NCI-H2196 treated with DMSO at 0.1 percent for 48 hours (cell line): Measurements from ENCODE around the gene ZNF284.
A peak's percentile ranks its signal among the peaks of the same experiment; 100 is the strongest.

ENCODE experiments used
- DNase-seq: peaks from one replicate; lab custom pipeline; 2025; ENCODE audit not compliant: unreplicated experiment; lab: John Stamatoyannopoulos, UW

Gene ZNF284

DNA sequence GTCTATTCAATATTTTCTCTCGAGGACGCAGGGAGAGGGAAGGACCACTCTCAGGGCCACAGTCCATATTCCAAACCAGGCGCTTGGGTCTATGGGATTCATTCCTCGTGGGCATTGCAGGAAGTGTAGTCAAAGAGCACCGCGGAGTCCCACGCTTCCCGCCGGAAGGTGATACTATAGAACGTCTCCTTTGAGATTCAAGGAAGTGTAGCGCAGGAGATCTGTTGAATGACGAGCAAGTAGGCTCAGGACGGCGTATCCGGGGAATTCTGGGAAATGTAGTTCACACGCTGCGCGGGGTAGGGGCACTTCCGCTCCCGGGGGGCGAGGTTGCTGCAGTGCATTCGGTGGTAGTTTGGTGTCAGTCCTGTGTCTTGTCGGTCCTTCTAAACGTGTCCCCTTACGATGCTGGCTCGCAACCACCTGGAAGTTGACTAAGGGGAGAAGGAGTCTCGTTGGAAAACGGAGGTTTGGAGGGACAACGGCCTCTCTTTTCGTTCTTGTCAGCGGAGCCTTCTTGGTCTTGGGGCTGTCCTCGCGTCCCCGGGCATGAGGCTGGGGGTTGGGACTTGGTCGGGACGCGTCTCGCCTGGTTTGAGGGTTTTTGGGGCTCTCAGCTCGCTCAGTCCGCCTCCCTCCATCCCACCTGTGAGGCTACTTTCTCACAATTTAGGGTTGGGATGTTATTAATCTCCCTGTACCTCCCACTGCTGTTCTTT, at the start of gene ZNF284:
Gene ZNF284, plus strand, starts transcription at position 336 of the 719 bp plus-strand sequence. CDS start 4,231 bp downstream, outside the sequence.
- DNase-seq: peak; percentile 88

DNA sequence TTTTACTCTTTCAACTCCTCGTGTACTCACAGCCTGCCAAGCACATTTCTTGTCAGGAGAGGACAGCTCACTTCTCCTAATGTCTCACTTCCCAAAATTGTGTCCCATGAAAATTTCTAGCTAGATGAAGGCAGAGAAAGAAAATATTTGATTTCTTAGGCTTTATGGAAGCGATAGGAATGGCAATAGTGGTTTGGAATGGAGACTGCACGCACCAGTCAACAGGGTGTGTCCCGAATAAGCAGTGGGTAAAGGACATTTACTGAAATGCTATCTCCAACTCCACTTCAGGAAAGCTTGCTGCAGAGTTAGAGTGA, 47.1 kb upstream of the ZNF284 start:
- DNase-seq: no peak

DNA sequence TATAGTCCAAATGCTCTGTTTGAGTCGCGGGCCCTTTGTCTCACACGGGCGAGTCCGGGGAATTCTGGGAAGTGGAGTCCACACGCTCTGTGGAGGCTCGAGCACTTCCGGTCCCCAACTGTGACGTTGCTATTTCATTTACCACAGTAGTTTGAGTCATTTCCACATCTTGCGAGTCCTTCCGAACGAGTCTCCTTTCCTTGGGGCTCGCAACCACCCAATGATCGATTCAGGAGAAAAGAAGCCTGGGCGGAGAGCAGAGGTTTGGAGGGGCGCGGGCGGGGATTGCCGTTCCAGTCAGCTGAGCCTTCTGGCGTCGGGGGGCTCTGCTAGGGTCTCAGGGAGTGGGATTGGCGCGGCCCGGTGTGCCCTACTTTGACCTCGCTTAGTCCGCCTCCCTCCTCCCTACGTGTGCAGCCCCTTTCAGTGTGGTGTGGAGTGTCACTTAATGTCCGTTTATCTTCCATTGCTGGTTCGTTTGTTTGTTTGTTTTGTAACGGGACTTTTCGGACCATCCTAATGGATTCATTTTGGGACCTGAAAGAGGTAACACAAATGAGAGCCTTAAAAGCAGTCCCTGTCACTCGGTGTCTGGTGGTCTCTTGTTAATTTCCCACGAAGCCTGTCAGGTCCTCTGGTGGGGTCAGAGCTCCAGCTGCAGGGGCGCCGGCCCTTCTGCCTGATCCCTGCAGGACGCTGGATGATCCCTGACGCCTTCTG, 46.6 kb upstream of the ZNF284 start, which contains the start of gene ZNF222:
Gene ZNF222, plus strand, starts transcription at position 163 of the 720 bp plus-strand sequence. Its CDS starts 58 bp downstream, at position 221.
- DNase-seq: peak; percentile 45

DNA sequence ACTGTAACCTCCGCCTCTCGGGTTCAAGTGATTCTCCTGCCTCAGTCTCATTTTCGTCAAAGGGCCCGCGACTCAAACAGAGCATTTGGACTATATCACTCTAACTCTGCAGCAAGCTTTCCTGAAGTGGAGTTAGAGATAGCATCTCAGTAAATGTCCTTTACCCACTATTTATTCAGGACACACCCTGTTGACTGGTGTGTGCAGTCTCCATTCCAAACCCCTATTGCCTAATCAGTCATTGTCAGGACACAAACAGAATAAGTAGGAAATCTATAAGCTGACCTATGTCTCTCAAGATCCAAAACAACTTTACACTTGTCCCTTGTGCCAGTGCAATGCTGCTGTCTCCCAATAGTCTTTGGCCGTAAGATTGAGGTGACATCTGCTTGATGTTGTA, 45.3 kb upstream of the ZNF284 start:
- no peak for DNase-seq

DNA sequence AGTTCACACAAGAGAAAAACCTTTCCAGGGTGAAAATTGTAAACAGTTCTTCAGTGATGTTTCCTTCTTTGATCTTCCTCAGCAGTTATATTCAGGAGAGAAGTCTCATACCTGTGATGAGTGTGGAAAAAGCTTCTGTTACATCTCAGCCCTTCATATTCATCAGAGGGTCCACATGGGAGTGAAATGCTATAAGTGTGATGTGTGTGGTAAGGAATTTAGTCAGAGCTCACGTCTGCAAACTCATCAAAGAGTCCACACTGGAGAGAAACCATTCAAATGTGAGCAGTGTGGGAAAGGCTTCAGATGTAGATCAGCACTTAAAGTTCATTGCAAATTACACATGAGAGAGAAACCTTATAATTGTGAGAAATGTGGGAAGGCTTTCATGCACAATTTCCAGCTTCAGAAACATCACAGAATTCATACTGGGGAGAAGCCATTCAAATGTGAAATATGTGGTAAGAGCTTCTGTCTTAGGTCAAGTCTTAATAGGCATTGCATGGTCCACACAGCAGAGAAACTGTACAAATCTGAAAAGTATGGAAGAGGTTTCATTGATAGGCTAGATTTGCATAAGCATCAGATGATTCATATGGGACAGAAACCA, 39.9 kb upstream of the ZNF284 start:
- DNase-seq: no peak

DNA sequence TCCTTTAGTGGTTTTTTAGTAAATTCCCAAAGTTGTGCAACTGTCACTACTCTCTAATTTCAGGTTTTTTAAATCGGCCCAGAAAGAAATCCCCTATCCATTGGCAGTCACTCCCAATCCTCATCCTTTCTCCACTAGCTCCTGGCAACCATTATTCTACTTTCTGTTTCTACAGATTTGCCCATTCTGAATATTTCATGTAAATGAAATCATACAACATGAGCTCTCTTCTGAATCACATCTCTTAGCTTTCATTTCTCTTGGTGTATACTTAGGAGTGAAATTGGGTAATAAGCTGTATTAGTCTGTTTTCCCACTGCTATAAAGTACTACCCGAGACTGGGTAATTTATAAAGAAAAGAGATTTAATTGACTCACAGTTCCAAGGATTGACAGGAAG, 29.8 kb upstream of the ZNF284 start:
- DNase-seq: no peak

DNA sequence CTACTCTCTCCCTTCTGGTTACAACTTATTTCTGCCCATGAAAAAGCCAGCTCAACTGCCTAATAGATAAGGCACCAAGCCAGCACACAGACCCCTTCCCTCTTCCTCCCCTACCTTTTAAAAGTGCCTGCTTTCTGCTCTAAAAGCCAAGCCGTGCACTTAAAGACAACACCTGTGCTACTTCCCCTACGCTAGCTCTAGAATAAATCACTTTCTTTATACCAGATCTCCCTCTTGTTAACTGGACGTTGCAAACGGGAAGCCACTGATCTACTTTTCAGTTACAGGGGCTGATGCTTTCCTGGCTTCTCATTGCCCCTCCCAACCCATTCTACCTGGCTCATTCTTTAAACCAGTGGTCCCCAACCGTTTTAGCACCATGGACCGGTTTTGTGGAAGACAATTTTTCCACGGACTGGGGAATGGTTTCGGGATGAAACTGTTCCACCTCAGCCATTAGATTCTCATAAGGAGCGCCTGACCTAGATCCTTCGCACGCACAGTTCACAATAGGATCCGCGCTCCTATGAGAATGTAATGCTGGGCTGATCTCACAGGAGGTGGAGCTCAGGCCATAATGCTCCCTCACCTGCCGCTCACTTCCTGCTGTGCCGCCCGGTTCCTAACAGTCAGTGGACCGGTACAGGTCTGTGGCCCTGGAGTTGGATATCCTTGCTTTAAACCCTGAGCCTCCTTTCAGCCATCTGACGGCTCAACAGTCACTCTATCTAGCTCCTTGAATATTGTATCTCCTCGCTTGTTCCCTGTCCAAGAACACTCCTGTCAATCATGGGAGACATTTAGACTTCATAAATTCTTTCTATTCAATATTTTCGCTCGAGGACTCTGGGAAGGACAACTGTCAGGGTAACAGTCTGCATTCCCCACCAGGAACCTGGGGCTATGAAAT, 21.0 kb upstream of the ZNF284 start:
- DNase-seq: peak; percentile 72

DNA sequence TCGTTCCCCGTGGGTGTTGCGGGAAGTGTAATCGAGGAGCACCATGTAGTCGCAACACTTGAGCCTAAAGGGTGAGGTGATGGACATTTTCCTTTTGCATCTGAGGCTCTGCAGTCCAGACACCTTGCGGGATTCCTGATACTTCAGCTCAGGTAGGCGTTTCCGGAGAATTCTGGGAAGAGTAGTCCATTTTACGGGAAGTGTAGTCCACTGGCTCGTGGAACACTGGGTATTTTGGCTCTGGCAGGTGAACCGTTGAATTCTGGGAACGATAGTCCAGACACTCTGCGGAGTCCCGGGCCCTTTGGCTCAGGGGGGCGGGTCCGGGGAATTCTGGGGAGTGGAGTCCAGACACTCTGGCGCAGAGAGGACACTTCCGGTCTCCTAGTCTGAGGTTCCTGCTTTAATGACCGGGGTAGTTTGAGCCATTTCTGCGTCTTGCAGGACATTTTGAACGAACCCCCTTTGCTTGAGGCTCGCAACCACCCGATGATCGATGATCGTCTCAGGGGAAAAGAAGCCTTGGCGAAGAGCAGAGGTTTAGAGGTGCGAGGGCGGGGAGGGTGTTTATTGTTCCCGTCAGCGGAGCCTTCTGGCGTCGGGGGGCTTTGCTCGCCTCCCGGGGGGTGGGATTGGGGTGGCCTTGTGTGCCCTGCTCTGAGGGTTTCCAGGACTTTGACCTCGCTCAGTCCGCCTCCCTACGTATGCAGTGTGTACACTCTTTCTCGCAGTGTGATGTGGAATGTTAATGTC, 20.1 kb upstream of the ZNF284 start, which contains the start of gene ZNF223:
Gene ZNF223, plus strand, starts transcription at position 387 of the 753 bp plus-strand sequence. CDS start 3,141 bp downstream, outside the sequence.
- DNase-seq: peak; percentile 96

DNA sequence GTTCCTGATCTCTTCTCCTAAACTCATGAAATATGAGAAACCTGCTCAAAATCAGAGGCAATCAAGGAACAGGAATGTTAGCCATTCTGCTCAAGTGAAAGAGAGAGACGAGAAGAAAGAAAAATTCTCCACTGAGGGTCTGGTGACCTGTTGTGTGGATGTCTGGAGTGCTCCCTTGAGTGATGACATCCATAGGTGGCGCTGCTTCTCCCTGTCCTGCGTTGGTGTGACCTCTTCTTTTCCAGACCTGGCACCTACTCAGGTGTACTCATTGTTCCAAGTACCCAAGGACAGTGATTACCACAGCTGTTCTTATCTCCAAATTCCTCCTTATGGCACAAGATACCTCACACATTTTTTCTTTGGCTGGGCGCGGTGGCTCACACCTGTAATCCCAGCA, 16.1 kb upstream of the ZNF284 start:
- DNase-seq: no peak

DNA sequence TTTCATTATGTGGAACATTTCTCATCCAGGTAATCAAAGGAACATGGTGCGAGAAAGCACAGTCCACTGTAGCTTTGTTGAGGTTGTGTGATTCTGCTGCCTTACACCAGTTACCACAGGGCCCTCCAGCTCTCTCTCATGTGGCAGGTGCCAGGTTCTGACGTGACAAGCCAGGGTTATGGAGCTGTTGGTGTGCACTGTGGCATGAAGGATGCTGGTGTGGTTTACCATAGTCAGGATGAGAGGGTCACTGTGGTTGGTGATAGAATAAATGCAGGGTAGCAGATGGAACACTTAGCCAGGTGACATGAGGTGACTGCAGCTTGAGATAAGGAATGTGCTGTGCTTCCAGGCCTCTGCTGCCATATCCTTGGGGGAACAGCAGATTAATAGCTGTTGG, 12.7 kb upstream of the ZNF284 start:
- DNase-seq: no peak

DNA sequence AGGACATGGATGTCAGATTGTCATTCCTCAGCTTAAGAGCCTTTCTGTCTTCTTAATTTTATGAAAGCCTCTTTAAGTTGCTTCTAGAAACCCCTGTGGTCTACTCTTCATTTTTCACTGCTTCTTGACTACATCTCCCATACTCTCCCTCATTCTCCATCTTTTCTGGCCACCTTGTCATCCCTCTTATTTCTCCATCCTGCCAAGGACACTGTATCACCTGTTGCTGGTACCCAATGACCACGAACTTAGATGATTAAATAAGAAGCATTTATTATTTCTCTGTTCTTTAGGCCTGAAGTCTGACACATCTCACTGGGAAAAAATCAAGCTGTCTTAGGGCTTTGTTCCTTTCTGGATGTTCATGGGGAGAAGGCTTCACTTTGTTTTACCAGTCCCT, 10.9 kb upstream of the ZNF284 start:
- DNase-seq: no peak

DNA sequence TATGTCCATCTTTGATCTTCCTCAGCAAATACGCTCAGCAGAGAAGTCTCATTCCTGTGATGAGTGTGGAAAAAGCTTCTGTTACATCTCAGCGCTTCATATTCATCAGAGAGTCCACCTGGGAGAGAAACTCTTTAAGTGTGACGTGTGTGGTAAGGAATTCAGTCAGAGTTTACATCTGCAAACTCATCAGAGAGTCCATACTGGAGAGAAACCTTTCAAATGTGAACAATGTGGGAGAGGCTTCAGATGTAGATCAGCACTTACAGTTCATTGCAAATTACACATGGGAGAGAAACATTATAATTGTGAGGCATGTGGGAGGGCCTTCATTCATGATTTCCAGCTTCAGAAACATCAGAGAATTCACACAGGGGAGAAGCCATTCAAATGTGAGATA, 5.7 kb upstream of the ZNF284 start:
- no peak for DNase-seq

DNA sequence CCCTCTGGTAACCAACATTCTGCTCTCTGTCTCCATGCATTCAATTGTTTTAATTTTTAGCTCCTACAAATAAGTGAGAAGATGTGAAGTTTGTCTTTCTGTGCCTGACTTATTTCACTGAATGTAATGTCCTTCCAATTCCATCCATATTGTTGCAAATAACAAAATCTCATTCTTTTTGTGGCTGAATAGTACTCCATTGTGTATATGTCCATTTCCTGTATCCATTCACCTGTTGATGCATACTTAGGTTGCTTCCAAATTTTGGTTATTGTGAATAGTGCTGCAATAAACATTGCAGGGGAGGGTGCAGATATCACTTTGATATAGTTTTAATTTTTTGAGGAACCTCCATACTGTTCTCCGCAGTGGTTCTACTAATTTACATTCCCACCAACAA, 2.5 kb upstream of the ZNF284 start:
- DNase-seq: no peak

DNA sequence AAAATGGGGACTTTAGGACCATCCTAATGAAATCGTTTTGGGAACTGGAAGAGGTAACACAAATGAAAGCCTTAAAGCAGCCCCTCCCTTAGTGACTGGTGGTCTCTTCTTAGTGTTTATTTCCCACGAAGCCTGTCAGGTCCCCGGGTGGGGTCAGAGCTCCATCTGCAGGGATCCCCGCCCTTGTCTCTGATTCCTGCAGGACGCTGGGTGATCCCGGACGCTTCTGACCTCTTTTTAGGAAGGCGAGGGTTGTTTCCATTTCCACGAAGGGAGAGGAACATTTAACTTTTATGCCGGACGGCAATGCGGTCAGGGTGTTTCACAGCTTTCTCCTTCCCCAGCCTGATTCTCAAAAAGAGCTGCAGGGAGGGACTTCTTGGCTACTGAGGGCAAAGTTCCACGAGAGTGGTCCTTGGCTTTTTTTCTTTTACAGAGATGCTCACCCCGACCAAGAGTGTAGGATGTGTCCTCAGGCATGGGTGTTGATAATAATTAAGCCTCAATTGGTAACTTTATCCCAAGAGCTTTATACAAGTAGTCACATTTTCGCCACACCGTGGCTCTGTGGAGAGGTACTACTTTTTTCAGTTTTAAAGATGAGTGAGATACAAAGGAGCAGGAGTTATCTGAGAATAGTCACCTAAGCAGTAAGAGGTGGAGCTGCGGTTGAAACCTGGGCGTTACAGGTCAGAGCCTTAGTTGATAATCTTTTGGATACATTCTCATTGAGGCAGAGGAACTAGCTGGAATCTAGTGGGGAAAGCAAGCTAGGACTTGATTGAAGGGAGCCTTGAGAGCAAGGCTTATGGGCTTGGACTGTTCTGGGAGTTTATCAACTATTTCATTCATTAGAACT, 813 bp downstream of the ZNF284 start:
- no peak for DNase-seq

DNA sequence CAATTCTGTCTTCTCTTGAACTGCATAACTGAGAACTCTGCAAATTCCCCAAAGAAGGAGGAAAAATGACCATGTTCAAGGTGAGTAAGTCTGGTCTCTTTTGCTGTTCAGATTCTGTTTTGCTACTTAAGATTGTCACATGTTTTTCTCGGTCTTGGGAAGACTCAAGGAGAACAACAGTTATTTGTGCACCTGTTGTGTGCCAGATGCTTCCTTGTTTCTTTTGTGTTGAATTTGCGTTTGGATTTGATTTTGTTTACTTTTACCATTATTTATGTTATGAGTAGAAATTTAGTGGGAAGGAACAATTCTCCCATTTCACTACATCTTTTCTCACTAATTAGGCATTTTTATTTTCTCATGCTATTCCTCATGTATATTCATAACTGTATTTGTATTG, 4.4 kb downstream of the ZNF284 start:
- no peak for DNase-seq

DNA sequence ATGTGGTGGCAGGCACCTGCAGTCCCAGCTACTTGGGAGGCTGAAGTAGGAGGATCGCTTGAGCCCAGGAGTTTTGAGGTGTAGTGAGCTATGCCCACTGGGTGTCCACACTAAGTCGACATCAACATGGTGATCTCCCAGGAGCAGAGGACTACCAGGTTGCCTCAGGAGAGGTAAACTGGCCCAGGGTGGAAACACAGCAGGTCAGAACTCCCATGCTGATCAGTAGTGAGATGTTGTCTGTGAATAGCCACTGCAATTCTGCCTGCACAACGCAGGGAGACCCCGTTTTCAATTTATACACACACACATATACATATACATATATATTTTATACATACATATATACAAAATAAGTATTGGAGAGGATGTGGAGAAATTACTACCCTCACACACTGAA, 20.1 kb downstream of the ZNF284 start:
- DNase-seq: no peak

DNA sequence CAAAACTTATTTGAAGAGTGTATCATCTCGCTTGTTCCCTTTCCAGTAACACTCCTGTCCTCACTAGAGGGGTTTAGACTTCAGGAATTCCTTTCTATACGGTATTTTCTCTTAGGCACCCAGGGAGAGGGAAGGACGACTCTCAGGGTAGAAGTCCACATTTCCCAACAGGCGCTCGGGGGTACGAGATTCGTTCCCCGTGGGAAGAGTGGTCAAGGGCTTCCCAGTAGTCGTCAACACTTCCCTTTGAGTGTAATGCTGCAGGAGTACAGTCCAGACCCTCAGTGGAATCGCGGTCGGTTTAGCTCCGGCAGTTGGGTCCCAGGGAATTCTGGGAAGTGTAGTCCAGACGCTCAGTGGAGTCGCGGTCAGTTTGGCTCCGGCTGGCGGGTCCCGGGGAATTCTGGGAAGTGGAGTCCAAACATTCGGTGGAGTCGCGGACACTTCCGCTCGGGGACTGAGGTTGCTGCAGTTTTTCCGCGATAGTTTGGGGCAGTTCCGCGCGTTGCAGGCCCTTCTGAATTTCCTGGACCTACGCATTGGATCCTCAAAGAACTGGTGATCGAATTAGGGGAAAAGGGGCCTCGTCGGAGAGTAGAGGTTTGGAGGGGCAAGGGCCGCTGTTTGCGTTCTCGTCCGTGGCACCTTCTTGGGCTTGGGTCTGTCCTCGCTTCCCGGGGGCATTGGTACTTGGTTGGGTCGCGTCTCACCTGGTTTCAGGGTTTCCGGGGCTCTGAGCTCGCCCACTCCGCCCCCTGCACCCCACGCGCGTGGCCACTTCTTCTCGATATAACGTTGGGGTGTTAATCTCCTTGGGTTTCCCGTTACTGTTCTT, 22.2 kb downstream of the ZNF284 start, which contains the start of gene ZNF224:
Gene ZNF224, plus strand, starts transcription at position 431 of the 835 bp plus-strand sequence. CDS start 3,513 bp downstream, outside the sequence.
- DNase-seq: peak; percentile 80

DNA sequence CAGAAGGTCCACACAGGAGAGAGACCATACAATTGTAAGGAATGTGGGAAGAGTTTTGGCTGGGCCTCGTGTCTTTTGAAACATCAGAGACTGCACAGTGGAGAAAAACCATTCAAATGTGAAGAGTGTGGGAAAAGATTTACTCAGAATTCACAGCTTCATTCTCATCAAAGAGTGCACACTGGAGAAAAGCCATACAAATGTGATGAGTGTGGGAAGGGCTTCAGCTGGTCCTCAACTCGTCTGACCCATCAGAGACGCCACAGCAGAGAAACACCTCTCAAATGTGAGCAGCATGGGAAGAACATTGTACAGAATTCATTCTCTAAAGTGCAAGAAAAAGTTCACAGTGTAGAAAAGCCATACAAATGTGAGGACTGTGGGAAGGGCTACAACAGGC, 35.8 kb downstream of the ZNF284 start:
- no peak for DNase-seq
